22Rv1 (cell line): Measurements from ENCODE around the gene QPCT.

Source experiments
- CTCF ChIP-seq: fragments of 450-650 bp; IDR thresholded peaks from 2 replicates; pipeline ENCODE4 v1.5.1; 2017; ENCODE audit warnings: mild to moderate bottlenecking
- ZFX ChIP-seq: fragments of 450-650 bp; IDR thresholded peaks from 2 replicates; pipeline ENCODE4 v1.6.1; 2017; ENCODE audit warnings: antibody characterized with exemption, borderline replicate concordance

- TF ChIP-seq CTCF (no peak), ZFX (no peak)
Observed at GRCh38 chr2:37332560-37332959, 11.9 kb upstream of the QPCT start.
